ENCODE measurements around the gene CTXND1. TPM values are rescaled to one million over a fixed set of nuclear protein-coding genes. Genes with fewer than 3 reads are reported as not detected.

The CTXND1 gene
- total and polyA plus RNA-seq, 2 of the 13 experiments (the other 11 are each of a cell fraction or from before 2014, with no cell fraction given) = 1.2 to 2.1 TPM

- TF ChIP-seq CREB1 (IDR thresholded peaks at IDR 0.05) = peak; percentile 35; the same call in 1 of the 2 replicates
- no peak for TF ChIP-seq CREB1 (CRISPR knock-in tag; IDR thresholded peaks at IDR 0.05)
These were observed 2.0 kb downstream of the CTXND1 start (continued) for GRCh38 chr15:80249973-80250372.

- H3K4me3 ChIP-seq (replicated peaks in 1 of 3; ENCODE audit: insufficient read depth in 1 of 3, low read depth in 2 of 3, low read length in 3 of 3) = no peak overlapping the region; a peak in 1 of 6 replicates
- no peak for TF ChIP-seq ZBTB7B (CRISPR knock-in tag; IDR thresholded peaks at IDR 0.05)
- no peak for TF ChIP-seq ZBTB34 (CRISPR knock-in tag; IDR thresholded peaks at IDR 0.05)
- no peak for TF ChIP-seq CBFB (CRISPR knock-in tag; IDR thresholded peaks at IDR 0.05)
- no peak for TF ChIP-seq ASH2L (IDR thresholded peaks at IDR 0.05; ENCODE audit: insufficient read length, low read depth, low read length)
- H3K4me1 ChIP-seq (ENCODE audit: insufficient read depth, low read length) = peaks cover 76% of the 10 kb centered on the region
- peak overlapping the region; percentile 79 for H3K4me2 ChIP-seq (ENCODE audit: low read depth, low read length)
- FAIRE-seq (no peak), ATAC-seq (no peak), DNase-seq (ENCODE audit: low spot score) (no peak)
- ChIA-PET POLR2A (no interaction called here), CTCF (ENCODE audit: low intra/inter-chr PET ratio, low total read pairs) (no interaction called here)
- no TSS peak for BruUV-seq (replicated peaks)
- no peaks in the 10 kb centered on the region for H3K9me3 ChIP-seq (ENCODE audit: low read length)
- no peak overlapping the region for H2AFZ ChIP-seq (ENCODE audit: low read length)
- in situ Hi-C loops (cut with HindIII; ENCODE audit: extremely low pct_ligation_motif_present, low pct_unique_long_range_greater_than_20kb) (loop anchor here (5.0 kb wide), 1 partner anchor 60 kb away; no protein-coding TSS in a partner anchor), intact Hi-C loops (cut with micrococcal nuclease; ENCODE audit: unreplicated experiment) (no loop called here)
- no peaks in the 10 kb centered on the region for H3K79me2 ChIP-seq (ENCODE audit: insufficient read depth, low read length)
- peaks cover 4 to 18% of the 10 kb centered on the region in 2 experiments; a peak in 3 of 5 replicates for H3K27me3 ChIP-seq (ENCODE audit: control insufficient read depth in 1 of 2, insufficient read depth in 2 of 2, low read length in 2 of 2)
- 0 out of 2 replicates have a peak overlapping the region, but pooled peaks have one; percentile 48 for H3K9ac ChIP-seq (ENCODE audit: insufficient read depth, low read depth, low read length)
- H3K27ac ChIP-seq (ENCODE audit: extremely low read length, insufficient read depth, low read length) = peak overlapping the region; percentile 65
- H4K20me1 ChIP-seq (ENCODE audit: insufficient read depth, low read length) = no peaks in the 10 kb centered on the region
- H3K36me3 ChIP-seq (replicated peaks in 1 of 2; ENCODE audit: control insufficient read depth in 1 of 2, insufficient read depth in 2 of 2, low read length in 2 of 2) = no peaks in the 10 kb centered on the region
- WGBS (ENCODE audit: low lambda C conversion rate) = 10% methylated on average over 1 of the region's 1 CpG
These were observed 4.7 kb downstream of the CTXND1 start for GRCh38 chr15:80247320-80247719.

Data from HepG2 (cell line).